ENCODE results near the gene UXT. TPM values are rescaled to one million over a fixed set of nuclear protein-coding genes. Genes with fewer than 3 reads are reported as not detected.
"Not testable (repeated sequence)": the region's sequence is repeated elsewhere in the genome, so short reads cannot be mapped to it uniquely, and the experiment has no call there.

UXT gene
- total RNA-seq, 2 donors from 2014 or later = 41.9 to 56.6 TPM

- no peak for DNase-seq
- no peaks in the 10 kb centered on the region for H3K9me3 ChIP-seq
- 74 to 96% methylated on average over 4 of the region's 4 CpGs for WGBS, 2 donors
- ATAC-seq = no peak
- no peaks in the 10 kb centered on the region for H3K36me3 ChIP-seq (replicated peaks in 1 of 2; ENCODE audit: insufficient read depth in 1 of 2, low read depth in 2 of 2)
- H3K4me3 ChIP-seq = no peak overlapping the region
- intact Hi-C loops (cut with DNase I) = no loop called here
- no peak overlapping the region for H3K27ac ChIP-seq
- H3K27me3 ChIP-seq = no peaks in the 10 kb centered on the region
- TF ChIP-seq CTCF (IDR thresholded peaks at IDR 0.05) (no peak), POLR2A (IDR thresholded peaks at IDR 0.05) (no peak)
- no peaks in the 10 kb centered on the region for H3K4me1 ChIP-seq
Observed at GRCh38 chrX:47610511-47610910, 48.5 kb downstream of the UXT start.

GRCh38 chrX:47608130-47608810, 50.7 kb downstream of the UXT start:
- Histone ChIP-seq H3K4me3 (no peak overlapping the region), H3K36me3 (replicated peaks in 1 of 2; ENCODE audit: insufficient read depth in 1 of 2, low read depth in 2 of 2) (no peaks in the 10 kb centered on the region), H3K9me3 (no peaks in the 10 kb centered on the region), H3K4me1 (no peaks in the 10 kb centered on the region), H3K27me3 (no peaks in the 10 kb centered on the region), H3K27ac (no peak overlapping the region)
- intact Hi-C loops (cut with DNase I) = no loop called here
- DNase-seq = no peak
- ATAC-seq = no peak
- TF ChIP-seq CTCF (IDR thresholded peaks at IDR 0.05) (no peak), POLR2A (IDR thresholded peaks at IDR 0.05) (no peak)
- 25 to 43% methylated on average over 7 to 8 of the region's 9 CpGs for WGBS, 2 donors

GRCh38 chrX:47607091-47607490, 51.9 kb downstream of the UXT start:
- Histone ChIP-seq H3K4me1 (no peaks in the 10 kb centered on the region), H3K27me3 (no peaks in the 10 kb centered on the region), H3K4me3 (no peak overlapping the region), H3K36me3 (replicated peaks in 1 of 2; ENCODE audit: insufficient read depth in 1 of 2, low read depth in 2 of 2) (no peaks in the 10 kb centered on the region), H3K27ac (no peak overlapping the region), H3K9me3 (no peaks in the 10 kb centered on the region)
- TF ChIP-seq CTCF (IDR thresholded peaks at IDR 0.05) (no peak), POLR2A (IDR thresholded peaks at IDR 0.05) (no peak)
- ATAC-seq = no peak
- intact Hi-C loops (cut with DNase I) = no loop called here
- DNase-seq = no peak

- WGBS, 2 donors = 57 to 59% methylated on average over 5 to 9 of the region's 9 CpGs
- Histone ChIP-seq H3K4me1 (no peaks in the 10 kb centered on the region), H3K27me3 (no peaks in the 10 kb centered on the region), H3K4me3 (no peak overlapping the region), H3K27ac (no peak overlapping the region), H3K36me3 (replicated peaks in 1 of 2; ENCODE audit: insufficient read depth in 1 of 2, low read depth in 2 of 2) (no peaks in the 10 kb centered on the region), H3K9me3 (no peaks in the 10 kb centered on the region)
- DNase-seq = no peak
- intact Hi-C loops (cut with DNase I) = no loop called here
- TF ChIP-seq POLR2A (IDR thresholded peaks at IDR 0.05) (no peak), CTCF (IDR thresholded peaks at IDR 0.05) (no peak)
- ATAC-seq = no peak
Observed at GRCh38 chrX:47605024-47605423, 54.0 kb downstream of the UXT start.

- intact Hi-C loops (cut with DNase I); H3K9me3 ChIP-seq; H3K36me3 ChIP-seq (replicated peaks in 1 of 2; ENCODE audit: insufficient read depth in 1 of 2, low read depth in 2 of 2); DNase-seq; H3K4me1 ChIP-seq; H3K27ac ChIP-seq; H3K4me3 ChIP-seq; H3K27me3 ChIP-seq; ATAC-seq: not testable (repeated sequence)
- WGBS, 2 donors = 93 to 95% methylated on average over 4 of the region's 4 CpGs
Observed at GRCh38 chrX:47603125-47603524, 55.9 kb downstream of the UXT start.

Other genes starting within 250 kb of the UXT start
- gene ZNF41, start 176.0 kb downstream of the UXT start, total RNA-seq = 1 to 10 TPM; 1.6 to 4.9 TPM
- gene ARAF, start 98.0 kb downstream of the UXT start, total RNA-seq = 10 to 100 TPM; 43.3 to 48.5 TPM
- gene TIMP1, start 76.7 kb downstream of the UXT start, total RNA-seq = 10 to 100 TPM; 28.0 to 62.8 TPM
- gene SYN1, start 39.3 kb downstream of the UXT start, total RNA-seq = 1 to 10 TPM in 1 of 2 donors, under 1 TPM in 1; 0.26 to 4.0 TPM
- gene CFP, start 29.2 kb downstream of the UXT start, total RNA-seq = 1 to 10 TPM in 1 of 2 donors, not detected in 1; 1.8 TPM
- 1 to 10 TPM; 6.9 to 9.9 TPM for gene ELK1, start 8.6 kb downstream of the UXT start, total RNA-seq
- gene ZNF81, start 177.7 kb upstream of the UXT start, total RNA-seq = 1 to 10 TPM; 4.2 to 6.9 TPM